Bone marrow (tissue), 2 donors: ENCODE data around the gene TMEM167B.
A peak's percentile ranks its signal among the peaks of the same experiment; 100 is the strongest.
"Not testable (repeated sequence)": the region's sequence is repeated elsewhere in the genome, so short reads cannot be mapped to it uniquely, and the experiment has no call there.

Source experiments
- DNase-seq, 2 donors: peaks; one replicate each; lab custom pipeline; 2025; lab: John Stamatoyannopoulos, UW

The TMEM167B gene

DNA sequence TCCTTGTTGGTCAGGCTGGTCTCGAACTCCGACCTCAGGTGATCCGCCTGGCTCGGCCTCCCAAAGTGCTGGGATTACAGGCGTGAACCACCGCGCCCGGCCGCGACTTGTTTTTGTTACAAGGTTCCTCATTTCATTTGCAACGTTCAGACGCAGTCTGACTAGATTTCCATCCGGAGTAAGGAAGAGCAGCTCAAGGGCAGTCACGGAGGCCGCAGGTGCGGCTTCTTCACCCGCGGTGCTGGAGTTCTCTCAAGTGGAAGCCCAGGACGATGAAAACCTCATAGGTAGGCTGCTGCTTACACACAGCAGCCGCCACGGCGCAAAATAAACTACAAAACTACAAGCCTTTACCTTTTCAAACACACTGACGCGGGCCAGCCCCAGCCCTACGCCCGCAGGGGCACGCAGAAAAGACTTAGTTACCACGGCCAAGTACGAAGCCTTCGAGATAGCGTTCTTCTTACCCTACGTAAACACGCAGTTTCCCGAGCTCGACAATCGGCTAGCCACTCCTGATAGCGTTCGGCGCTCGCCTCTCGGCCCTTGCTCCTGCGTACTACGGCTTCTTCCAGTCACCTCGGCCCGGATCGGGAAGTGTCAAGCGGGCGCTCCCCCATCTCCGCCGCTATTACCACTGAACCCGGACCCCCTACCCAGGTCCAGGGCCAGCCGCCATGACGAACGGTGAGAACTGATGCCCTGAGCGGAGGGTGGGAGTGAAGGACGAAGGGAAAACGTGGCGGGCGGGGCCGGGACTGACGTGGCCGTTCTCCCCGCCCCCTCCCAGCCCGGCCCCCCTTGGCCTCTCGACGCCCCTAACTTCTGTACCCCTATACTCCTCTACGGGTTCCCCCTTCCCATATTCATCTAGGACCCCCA is at the start of gene TMEM167B:
Gene TMEM167B, plus strand, starts transcription at position 569 of the 882 bp plus-strand sequence. Its CDS starts 109 bp downstream, at position 678.
- DNase-seq = peak; percentile 81 to 96

DNA sequence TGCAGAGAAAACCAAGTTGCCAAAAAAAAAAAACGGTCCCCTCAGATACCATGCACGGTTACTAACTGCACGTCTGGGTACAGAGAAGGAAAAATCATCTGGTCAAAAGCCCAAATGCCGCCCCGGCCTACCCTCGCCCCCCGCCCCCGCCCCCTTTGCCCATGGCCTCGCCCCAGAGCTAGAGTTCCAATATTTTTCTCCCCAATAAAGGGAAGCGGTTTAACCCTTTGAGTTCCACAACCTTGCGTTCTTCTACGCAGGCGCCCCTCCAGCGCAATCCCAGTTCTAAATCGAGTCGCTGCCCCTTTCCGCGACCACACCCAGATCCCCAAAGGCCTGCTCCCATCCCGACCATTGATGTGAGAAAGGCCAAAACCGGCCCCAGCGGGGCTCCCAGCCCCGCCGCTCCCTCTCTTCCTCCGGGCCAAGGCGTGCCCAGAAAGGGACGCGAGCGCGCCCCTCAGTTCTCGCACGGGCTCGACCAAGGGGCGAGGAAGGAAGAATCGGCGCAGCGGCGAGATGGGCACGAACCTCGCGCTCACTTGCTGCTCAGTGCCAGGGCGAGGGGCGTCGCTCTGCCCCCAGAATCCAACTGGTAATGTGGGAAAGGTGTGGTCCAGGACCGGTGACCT is 49.5 kb upstream of the TMEM167B start:
- DNase-seq = no peak

DNA sequence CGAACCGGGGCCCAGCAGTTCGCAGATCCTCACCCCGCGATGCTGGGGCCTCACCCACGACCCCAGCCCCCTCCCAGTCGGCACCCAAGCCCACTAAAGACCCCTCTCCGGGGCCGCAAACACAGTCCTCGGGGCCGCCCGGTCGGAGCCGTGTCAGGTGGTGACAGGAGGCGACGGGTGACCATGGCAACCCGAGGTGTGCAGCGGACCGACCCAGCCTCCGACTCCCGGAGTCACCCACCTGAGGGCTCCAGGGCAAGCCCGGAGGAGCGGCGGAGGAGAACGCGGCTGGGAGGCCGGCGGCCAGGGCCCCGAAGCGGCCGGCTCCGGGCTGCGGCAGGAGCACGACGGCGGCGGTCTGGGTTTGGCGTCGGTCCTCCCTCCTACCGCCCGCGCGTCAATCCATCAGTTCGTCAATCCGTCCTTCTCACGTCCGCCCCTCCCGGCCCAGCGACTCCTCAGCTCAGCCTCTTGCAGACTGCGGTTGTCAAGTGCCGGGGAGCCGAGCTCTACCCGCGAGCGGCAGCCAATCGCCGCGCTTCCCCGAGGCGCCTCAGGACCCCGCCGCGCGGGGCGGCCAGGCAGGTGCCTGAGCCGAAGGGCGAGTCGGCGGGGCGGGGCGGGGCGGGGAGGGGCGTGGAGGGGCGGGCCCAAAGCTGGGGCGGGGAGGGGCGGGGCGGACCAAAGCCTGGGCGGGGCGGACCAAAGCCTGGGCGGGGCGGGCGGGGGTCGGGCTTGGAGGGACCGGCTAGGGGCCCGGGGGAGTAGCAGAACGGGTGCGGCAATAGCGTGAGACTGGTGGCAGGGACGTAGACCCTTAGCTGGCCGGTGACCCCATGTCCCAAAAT is 48.7 kb upstream of the TMEM167B start, which contains the start of gene WDR47:
Gene WDR47, minus strand, starts transcription at position 482 of the 848 bp plus-strand sequence. CDS start 18,590 bp downstream, outside the sequence.
- peak; percentile 68 to 90 for DNase-seq

DNA sequence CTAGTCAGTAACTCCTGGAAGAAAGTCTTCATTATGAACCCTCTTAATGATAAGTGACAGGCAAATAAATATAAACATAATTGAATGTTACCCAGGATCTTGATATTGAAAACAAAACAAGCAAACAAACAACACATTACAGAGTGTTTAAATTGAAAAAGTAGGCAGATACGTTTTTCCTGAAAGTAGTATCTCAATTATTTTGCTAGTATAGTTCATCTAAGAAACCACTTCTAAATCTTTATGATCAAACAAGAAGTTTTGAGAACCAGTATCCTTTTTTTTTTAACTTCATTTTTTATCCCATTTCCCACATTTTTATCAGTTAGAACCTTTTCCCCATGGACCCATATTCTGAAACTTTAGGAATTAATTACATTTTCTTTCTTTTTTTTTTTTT is 45.0 kb upstream of the TMEM167B start:
- DNase-seq = no peak

DNA sequence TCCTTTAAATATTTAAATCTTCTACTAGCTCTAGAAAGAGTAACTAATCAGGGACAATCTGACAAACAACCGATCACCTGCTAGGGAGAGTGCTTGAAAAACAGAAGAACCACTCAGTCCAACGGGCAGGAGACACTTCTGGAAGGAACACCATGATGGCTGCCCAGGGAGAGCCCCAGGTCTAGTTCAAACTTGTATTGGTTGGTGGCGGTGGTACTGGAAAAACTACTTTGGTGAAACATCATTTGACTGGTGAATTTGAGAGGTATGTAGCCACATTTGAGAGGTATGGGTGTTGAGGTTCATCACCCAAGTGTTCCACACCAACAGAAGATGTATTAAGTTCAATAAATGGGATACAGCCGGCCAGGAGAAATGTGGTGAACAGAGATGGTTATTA is 43.9 kb upstream of the TMEM167B start:
- DNase-seq = no peak

DNA sequence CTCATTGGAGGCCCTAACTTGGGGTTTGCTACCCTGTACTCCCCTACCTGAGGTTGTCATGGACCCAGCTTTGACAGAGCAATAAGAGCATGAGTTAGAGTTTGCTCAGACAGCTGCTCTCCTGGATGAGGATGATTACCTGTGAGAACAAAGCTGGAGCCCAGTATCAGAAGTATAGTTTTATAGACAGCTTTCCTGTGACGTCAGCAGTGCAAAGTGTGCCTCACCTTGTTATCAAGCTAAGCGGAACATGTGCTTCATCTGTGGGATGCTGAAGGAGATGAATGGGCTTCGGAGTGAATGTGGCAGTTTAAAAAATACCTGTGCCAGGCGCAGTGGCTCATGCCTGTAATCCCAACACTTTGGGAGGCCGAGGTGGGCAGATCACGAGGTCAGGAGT is 43.2 kb upstream of the TMEM167B start:
- no peak for DNase-seq

DNA sequence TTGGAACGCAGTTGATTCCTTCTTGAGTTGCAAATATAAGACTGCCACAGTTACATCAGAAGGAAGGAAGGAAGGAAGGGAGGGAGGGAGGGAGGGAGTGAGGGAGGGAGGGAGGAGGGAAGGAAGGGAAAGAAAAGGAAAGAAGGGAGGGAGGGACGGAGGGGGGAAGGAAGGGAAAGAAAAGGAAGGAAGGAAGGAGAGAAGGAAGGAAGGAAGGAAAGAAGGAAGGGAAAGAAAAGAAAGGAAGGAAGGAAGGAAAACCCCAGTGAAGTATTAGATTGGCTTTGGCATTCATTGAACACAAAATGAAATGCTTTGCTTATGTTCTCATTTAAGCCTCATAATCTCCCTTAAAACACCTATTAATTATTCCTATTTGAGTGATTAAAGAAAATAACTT is 42.2 kb upstream of the TMEM167B start:
- no peak for DNase-seq

DNA sequence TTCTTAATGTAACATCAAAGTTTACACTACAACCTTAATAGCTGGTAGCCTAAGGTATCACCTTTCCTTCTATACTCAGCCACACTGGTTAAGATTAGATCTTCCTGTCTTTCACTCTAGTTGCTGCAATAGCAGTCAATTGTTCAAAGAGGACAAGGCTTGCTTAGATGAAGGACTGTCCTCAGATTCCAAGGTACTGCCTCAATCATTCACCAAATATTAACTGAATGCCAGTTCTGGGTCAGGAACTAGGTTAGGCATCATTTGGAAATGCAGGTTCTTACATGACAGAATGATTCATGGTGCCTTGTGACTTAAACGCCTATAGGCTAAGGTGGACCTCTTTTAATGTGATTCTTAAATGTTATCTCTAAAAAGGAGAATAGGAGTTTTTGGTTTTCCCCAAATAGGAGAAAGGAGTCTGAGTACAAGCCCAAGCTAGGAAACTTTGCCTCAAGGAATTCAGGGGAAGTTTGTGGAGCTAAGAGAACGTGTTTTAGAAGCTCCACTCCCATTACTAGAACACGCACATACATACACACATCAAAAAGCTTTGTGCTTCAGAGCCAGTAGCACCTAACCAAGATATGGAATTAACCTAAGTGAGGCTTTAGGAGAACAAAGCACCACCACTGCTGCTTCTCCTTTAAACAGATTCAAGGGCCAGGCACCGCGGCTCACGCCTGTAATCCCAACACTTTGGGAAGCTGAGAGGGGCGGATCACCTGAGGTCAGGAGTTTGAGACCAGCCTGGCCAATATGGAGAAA is 40.2 kb upstream of the TMEM167B start:
- no peak for DNase-seq

DNA sequence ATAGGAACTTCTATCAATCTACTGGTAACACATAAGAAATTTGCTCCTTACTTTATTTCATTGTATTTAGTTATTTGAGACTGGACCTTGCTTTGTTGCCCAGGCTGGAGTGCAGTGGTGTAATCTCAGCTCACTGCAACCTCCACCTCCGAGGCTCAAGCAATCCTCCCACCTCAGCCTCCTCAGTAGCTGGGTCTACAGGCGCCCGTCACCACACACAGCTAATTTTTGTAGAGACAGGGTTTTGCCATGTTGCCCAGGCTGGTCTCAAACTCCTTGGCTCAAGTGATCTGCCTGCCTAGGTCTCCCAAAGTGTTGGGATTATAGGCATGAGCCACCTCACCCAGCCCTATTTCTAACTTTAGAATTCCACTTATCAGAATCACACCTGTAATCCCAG is 38.4 kb upstream of the TMEM167B start:
- not testable (repeated sequence) for DNase-seq

DNA sequence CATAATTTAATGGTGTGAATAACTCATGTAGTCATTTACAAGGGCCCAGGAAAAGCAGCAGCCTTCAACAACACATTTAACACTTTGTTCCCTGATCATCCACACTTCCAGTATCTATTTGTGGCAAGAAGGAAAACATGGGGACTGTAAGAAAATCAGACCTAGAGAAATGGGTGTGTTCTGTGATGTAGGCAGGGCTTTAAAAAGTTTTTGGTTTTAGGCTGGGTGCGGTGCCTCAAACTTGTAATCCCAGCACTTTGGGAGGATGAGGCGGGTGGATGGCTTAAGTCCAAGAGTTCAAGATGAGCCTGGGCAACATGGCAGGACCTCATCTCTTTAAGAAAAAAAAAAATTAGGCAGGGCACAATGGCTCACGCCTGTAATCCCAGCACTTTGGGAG is 34.5 kb upstream of the TMEM167B start:
- DNase-seq = no peak

DNA sequence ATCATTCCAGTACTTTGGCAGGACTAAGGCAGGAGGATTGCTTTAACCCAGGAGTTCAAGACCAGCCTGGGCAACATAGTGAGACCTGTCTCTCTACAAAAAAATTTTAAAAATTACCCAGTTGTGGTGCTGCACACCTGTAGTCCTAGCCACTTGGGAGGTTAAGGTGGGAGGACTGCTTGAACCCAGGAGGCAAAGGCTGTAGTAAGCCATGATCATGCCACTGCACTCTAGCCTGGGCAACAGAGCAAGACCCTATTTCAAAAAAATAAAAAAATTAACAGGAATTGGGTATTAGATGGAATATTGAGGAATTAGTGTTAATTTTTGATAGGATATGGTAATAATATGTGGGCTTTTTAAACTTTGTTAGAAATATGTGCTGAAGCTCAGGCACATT is 31.5 kb upstream of the TMEM167B start:
- no peak for DNase-seq

DNA sequence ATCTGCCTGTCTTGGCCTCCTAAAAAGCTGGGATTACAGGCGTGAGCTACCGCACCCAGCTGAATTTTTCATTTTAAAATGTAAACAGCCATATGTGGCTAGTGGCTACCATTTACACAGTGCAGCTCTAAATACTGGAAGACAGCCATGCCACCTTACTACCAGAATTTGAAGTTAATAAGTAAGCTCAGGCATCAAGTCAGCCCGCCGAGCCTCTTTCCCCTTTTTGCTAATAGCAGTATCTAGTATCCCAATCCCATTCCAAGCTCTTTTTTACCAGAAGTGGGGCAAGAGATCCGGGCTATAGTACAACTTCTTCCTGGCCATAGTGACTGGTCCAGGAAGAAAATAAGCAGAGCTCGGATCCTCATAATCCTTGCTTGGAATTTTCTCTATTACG is 29.9 kb upstream of the TMEM167B start:
- no peak for DNase-seq

DNA sequence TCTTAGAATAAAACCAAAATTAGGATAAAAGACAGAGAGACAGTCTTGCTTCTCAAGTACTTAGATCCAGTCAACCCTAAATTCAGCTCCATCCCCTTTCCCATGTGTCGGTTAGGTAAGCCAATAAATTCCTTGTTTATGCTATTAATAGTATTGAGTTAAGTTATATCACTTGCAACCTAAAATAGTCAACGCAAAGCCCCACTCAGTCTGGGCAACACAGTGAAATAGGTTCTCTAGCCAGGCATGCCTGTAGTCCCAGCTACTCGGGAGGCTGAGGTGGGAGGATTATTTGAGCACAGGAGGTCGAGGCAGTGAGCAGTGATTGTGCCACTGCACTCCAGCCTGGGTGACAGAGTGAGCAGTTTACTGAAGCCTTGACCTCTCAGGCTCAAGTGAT is 29.4 kb upstream of the TMEM167B start:
- DNase-seq = no peak

DNA sequence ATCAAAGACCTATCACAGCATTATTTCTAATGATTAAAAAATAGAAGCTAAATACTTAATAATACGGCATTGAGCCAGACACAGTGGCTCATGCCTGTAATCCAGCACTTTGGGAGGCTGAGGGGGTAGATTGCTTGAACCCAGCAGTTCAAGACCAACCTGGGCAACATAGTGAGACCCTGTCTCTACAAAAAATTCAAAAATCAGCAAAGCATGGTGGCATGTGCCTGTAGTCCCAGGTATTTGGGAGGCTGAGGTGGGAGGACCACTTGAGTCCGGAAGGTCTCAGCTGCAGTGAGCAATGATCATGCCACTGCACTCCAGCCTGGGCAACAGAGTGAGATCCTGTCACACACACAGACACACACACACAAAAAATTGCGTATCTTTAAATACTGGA is 25.4 kb upstream of the TMEM167B start:
- DNase-seq = no peak

DNA sequence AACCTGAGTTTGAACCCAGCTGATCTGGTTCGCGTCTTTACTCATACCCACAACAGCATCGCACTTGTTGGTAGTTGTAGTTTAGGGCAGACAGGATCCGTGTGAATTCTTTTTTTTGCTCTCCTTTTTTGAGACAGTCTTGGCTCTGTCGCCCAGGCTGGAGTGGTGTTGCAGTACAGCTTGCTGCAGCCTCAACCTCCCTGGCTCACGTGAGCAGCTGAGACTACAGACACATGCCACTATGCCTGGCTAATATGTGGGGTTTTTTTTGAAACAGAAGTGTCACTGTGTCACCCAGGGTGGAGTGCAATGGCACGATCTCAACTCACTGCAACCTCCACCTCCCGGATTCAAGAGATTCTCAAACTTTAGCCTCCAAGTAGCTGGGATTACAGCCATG is 22.7 kb upstream of the TMEM167B start:
- no peak for DNase-seq

DNA sequence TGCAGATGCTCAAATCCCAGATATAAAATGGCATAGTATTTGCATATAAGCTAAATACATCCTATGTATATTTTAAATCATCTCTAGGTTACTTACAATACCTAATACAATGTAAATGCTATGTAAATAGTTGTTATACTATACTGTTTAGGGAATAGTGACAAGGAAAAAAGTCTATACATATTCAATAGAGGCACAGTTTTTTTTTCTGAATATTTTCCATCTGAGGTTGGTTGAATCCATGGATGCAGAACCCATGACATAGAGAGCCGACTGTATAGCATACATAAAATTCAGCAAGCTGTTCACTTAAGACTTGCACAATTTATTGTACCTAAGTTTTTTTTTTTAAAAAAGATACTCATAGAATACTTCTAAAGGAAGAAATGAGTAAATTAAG is 21.3 kb upstream of the TMEM167B start:
- no peak for DNase-seq

DNA sequence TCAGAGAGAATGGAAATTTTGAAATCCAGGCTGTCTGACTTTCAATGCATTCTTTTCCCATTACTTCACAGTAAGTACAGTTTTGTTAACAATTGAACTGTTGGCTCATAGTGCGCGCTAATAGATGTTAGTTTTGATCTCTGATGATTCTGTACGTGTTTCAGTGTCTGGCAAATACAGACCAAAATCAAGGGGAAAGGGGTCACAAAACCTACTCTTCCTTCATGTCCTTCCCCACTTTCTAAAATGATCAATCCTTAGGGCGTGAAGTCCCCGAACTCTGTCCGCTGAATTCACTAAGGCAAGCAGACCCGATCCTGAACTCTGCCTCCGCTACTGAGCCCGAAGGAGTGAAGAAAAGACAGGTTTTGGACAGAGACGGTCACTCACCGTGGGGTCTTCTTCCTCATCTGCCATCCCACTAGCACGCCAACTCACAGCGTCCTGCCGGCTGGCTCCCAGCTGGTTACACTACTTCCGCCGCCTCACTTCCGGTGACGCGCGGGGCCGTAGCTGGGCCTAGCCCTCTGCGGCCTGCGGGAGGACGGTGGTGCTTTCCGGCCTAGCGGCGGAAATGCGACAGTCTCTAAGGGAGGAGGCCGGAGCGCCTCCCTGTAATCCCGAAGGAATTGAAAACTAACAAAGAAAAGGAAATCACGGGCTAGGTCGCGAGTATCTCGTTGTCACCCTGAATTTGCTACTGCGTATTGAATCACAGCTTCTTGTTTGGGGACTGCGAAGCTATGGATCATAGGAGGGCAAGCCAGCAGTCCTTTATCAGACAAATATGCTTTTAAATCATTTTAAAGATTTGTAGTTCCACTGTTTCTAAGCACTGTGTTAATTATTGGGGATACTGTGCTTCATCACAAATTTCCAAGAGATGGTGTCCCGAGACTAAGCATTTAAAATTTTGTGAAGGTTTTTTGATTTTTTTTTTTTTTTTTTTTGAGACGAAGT is 14.8 kb upstream of the TMEM167B start, which contains the start of gene TAF13:
Gene TAF13, minus strand, starts transcription at position 473 of the 960 bp plus-strand sequence. Its CDS starts 56 bp downstream, at position 417.
- peak; percentile 80 to 82 for DNase-seq

DNA sequence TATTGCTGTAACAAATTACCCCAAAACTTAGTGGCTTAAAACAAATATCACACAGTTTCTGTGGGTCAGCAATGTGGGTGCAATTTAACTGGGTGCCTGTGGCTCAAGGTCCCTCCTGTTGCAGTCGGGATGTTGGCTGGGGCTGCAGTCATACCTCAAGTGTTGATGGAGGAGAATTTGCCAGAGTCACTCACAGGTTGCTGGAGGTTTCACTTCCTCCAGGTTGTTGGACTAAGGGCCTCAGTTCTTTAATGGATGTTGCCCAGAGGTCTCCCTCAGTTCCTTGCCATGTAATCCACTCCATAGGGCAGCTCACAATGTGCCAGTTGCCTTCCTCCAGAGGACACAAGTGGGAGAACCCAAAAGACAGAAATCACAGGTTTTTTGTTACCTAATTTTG is 12.2 kb upstream of the TMEM167B start:
- no peak for DNase-seq

DNA sequence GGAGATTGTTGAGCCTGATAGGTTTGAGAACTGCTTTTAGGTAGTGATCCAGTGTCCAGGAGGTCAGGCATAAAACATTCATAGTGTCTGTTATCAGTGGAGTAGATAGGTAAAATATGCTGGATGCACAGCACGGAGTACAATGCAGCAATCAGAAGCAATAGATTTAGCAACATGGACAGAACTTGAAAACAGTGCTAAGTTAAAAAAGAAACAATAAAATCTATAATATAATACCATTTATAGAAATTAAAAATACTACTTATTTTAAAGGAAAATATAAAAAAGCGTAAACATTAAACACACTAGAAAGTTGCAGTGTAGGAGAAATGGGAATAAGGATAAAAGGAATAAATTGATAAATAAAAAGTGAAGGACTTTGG is 11.3 kb upstream of the TMEM167B start:
- DNase-seq = no peak

DNA sequence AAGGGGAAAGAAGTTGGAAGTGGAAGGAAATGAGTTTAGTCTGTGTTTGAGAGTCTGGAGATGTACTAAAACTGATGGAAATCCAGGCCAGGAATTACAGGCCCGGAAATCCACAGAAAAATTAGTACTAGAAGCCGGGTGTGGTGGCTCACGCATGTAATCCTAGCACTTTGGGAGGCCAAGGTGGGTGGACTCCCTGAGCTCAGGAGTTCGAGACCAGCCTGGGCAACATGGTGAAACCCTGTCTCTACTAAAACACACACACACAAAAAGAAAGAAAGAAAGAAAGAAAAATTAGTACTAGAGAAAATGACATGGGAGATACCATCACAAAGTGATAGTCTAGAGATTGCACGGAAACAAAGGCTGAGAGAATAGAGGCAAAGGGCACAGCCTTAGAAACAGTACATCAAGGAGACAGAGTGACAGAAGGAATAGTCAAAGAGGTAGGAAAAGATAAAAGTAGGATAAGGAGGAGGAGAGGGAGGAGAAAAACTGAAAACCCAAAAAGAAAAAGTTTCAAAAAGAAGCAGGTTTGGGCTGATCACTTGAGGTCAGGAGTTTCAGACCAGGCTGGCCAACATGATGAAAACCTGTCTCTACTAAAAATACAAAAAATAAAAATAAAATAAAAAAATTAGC is 10.0 kb upstream of the TMEM167B start:
- no peak for DNase-seq
